SU-DHL-6 (cell line): Measurements from ENCODE around the gene NDC1.

ENCODE experiments used
- EZH2phosphoT487 ChIP-seq: fragments of 200-600 bp; sonication (generic), shearing (Covaris generic); conservative IDR thresholded peaks from 2 replicates; pipeline ENCODE4 v1.6.1; 2018; ENCODE audit warnings: mild to moderate bottlenecking, antibody characterized with exemption, low read length, moderate library complexity, mixed read lengths
- TF ChIP-seq, protein P1 (sequence below): fragments of 200-600 bp; sonication (generic); IDR thresholded peaks from one replicate; pipeline ENCODE4 v1.5.1; 2017; ENCODE audit warnings: antibody characterized with exemption, mild to moderate bottlenecking, low read length, moderate library complexity; ENCODE audit not compliant: insufficient read depth, poor library complexity, severe bottlenecking

DNA sequence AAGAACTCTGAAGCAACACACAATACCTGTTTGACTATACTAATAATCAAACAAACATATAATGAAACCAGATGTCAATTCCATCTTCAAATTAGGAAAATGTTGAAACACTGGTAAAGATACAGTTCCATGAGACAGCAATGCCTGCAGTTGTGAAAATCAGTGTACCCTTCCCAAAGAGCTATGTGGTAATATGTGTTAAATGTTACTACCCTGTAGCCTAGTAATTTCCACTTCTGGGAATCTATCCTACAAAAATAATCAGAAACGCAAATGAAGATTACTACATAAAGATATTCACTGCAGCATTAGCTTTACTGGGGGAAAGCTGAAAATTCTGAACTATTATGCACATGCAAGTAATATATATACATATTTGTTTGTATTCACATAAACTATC, 116.1 kb downstream of the NDC1 start:
- TF ChIP-seq, protein P1, sequence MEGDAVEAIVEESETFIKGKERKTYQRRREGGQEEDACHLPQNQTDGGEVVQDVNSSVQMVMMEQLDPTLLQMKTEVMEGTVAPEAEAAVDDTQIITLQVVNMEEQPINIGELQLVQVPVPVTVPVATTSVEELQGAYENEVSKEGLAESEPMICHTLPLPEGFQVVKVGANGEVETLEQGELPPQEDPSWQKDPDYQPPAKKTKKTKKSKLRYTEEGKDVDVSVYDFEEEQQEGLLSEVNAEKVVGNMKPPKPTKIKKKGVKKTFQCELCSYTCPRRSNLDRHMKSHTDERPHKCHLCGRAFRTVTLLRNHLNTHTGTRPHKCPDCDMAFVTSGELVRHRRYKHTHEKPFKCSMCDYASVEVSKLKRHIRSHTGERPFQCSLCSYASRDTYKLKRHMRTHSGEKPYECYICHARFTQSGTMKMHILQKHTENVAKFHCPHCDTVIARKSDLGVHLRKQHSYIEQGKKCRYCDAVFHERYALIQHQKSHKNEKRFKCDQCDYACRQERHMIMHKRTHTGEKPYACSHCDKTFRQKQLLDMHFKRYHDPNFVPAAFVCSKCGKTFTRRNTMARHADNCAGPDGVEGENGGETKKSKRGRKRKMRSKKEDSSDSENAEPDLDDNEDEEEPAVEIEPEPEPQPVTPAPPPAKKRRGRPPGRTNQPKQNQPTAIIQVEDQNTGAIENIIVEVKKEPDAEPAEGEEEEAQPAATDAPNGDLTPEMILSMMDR = no peak
- TF ChIP-seq EZH2phosphoT487 = no peak
